COR-L47 (cell line): ENCODE data around the gene DHCR7.

Source experiments
- DNase-seq: peaks from one replicate; lab custom pipeline; 2025; lab: John Stamatoyannopoulos, UW

DHCR7 gene

GRCh38 chr11:71477641-71478527 is 29.7 kb upstream of the DHCR7 start:
- no peak for DNase-seq

GRCh38 chr11:71476926-71477640 is 28.9 kb upstream of the DHCR7 start:
- DNase-seq, result no peak

GRCh38 chr11:71476031-71476430 is 27.8 kb upstream of the DHCR7 start:
- no peak for DNase-seq

GRCh38 chr11:71474771-71475483 is 26.7 kb upstream of the DHCR7 start:
- peak; percentile 95 for DNase-seq

- peak; percentile 53 for DNase-seq
These were observed 26.1 kb upstream of the DHCR7 start for GRCh38 chr11:71474141-71474770.

- DNase-seq, result no peak
These were observed 25.5 kb upstream of the DHCR7 start for GRCh38 chr11:71473793-71474080.

- DNase-seq, result no peak
These were observed 25.0 kb upstream of the DHCR7 start for GRCh38 chr11:71472941-71473792.

GRCh38 chr11:71472357-71472885 is 24.2 kb upstream of the DHCR7 start:
- no peak for DNase-seq

- DNase-seq, result no peak
These were observed 22.8 kb upstream of the DHCR7 start for GRCh38 chr11:71470946-71471345.

- DNase-seq, result no peak
These were observed 19.0 kb upstream of the DHCR7 start for GRCh38 chr11:71467164-71467563.

- no peak for DNase-seq
These were observed 18.2 kb upstream of the DHCR7 start for GRCh38 chr11:71466358-71466757.

GRCh38 chr11:71465054-71465453 is 16.9 kb upstream of the DHCR7 start:
- DNase-seq, result no peak

- no peak for DNase-seq
These were observed 15.4 kb upstream of the DHCR7 start for GRCh38 chr11:71463331-71464211.

- no peak for DNase-seq
These were observed 14.5 kb upstream of the DHCR7 start for GRCh38 chr11:71462726-71463125.

- no peak for DNase-seq
These were observed 13.5 kb upstream of the DHCR7 start for GRCh38 chr11:71461696-71462095.

- DNase-seq, result no peak
These were observed 11.7 kb upstream of the DHCR7 start for GRCh38 chr11:71459767-71460320.

- no peak for DNase-seq
These were observed 11.0 kb upstream of the DHCR7 start for GRCh38 chr11:71459076-71459766.

- no peak for DNase-seq
These were observed 10.2 kb upstream of the DHCR7 start for GRCh38 chr11:71458146-71459070.
